ENCODE measurements around the gene PNPLA2. TPM values are rescaled to one million over a fixed set of nuclear protein-coding genes. Genes with fewer than 3 reads are reported as not detected.

Gene PNPLA2
- total and polyA plus RNA-seq, 2 of the 8 experiments (the other 6 are each of a cell fraction or from before 2014, with no cell fraction given): 30.9 to 62.1 TPM

DNA sequence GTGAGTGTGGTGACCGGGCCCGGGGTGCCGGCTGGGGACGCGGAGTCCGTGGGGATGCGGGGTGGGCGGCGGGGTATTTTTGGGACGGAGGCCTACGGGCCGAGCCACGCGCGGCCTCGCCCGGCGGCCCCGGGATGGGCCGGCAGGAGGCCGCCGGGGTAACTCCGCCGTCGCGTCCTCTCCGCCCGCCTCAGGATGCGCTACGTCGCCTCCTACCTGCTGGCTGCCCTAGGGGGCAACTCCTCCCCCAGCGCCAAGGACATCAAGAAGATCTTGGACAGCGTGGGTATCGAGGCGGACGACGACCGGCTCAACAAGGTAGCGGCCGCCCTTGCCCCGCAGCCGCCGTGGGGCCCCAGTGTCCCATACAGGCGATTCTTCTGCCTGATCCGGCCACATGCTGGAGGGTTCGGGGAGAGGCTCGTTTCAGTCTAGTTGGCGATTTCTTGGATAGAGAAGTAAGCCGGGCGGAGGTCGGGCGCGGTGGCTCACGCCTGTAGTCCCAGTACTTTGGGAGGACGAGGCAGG, 8.6 kb upstream of the PNPLA2 start (continued):
- TF ChIP-seq, protein P1, sequence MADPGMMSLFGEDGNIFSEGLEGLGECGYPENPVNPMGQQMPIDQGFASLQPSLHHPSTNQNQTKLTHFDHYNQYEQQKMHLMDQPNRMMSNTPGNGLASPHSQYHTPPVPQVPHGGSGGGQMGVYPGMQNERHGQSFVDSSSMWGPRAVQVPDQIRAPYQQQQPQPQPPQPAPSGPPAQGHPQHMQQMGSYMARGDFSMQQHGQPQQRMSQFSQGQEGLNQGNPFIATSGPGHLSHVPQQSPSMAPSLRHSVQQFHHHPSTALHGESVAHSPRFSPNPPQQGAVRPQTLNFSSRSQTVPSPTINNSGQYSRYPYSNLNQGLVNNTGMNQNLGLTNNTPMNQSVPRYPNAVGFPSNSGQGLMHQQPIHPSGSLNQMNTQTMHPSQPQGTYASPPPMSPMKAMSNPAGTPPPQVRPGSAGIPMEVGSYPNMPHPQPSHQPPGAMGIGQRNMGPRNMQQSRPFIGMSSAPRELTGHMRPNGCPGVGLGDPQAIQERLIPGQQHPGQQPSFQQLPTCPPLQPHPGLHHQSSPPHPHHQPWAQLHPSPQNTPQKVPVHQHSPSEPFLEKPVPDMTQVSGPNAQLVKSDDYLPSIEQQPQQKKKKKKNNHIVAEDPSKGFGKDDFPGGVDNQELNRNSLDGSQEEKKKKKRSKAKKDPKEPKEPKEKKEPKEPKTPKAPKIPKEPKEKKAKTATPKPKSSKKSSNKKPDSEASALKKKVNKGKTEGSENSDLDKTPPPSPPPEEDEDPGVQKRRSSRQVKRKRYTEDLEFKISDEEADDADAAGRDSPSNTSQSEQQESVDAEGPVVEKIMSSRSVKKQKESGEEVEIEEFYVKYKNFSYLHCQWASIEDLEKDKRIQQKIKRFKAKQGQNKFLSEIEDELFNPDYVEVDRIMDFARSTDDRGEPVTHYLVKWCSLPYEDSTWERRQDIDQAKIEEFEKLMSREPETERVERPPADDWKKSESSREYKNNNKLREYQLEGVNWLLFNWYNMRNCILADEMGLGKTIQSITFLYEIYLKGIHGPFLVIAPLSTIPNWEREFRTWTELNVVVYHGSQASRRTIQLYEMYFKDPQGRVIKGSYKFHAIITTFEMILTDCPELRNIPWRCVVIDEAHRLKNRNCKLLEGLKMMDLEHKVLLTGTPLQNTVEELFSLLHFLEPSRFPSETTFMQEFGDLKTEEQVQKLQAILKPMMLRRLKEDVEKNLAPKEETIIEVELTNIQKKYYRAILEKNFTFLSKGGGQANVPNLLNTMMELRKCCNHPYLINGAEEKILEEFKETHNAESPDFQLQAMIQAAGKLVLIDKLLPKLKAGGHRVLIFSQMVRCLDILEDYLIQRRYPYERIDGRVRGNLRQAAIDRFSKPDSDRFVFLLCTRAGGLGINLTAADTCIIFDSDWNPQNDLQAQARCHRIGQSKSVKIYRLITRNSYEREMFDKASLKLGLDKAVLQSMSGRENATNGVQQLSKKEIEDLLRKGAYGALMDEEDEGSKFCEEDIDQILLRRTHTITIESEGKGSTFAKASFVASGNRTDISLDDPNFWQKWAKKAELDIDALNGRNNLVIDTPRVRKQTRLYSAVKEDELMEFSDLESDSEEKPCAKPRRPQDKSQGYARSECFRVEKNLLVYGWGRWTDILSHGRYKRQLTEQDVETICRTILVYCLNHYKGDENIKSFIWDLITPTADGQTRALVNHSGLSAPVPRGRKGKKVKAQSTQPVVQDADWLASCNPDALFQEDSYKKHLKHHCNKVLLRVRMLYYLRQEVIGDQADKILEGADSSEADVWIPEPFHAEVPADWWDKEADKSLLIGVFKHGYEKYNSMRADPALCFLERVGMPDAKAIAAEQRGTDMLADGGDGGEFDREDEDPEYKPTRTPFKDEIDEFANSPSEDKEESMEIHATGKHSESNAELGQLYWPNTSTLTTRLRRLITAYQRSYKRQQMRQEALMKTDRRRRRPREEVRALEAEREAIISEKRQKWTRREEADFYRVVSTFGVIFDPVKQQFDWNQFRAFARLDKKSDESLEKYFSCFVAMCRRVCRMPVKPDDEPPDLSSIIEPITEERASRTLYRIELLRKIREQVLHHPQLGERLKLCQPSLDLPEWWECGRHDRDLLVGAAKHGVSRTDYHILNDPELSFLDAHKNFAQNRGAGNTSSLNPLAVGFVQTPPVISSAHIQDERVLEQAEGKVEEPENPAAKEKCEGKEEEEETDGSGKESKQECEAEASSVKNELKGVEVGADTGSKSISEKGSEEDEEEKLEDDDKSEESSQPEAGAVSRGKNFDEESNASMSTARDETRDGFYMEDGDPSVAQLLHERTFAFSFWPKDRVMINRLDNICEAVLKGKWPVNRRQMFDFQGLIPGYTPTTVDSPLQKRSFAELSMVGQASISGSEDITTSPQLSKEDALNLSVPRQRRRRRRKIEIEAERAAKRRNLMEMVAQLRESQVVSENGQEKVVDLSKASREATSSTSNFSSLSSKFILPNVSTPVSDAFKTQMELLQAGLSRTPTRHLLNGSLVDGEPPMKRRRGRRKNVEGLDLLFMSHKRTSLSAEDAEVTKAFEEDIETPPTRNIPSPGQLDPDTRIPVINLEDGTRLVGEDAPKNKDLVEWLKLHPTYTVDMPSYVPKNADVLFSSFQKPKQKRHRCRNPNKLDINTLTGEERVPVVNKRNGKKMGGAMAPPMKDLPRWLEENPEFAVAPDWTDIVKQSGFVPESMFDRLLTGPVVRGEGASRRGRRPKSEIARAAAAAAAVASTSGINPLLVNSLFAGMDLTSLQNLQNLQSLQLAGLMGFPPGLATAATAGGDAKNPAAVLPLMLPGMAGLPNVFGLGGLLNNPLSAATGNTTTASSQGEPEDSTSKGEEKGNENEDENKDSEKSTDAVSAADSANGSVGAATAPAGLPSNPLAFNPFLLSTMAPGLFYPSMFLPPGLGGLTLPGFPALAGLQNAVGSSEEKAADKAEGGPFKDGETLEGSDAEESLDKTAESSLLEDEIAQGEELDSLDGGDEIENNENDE (IDR thresholded peaks at IDR 0.05; ENCODE audit: insufficient replicate concordance, low read length): no peak
- no peak for TF ChIP-seq TAF7 (optimal IDR thresholded peaks at IDR 0.05; ENCODE audit: borderline replicate concordance, low read depth, low read length)
- peak; percentile 87 for TF ChIP-seq PHF8 (conservative IDR thresholded peaks at IDR 0.05; ENCODE audit: low read depth, low read length)
- no peak for TF ChIP-seq SIRT6 (IDR thresholded peaks at IDR 0.05; ENCODE audit: low read length)
- TF ChIP-seq, protein P2, sequence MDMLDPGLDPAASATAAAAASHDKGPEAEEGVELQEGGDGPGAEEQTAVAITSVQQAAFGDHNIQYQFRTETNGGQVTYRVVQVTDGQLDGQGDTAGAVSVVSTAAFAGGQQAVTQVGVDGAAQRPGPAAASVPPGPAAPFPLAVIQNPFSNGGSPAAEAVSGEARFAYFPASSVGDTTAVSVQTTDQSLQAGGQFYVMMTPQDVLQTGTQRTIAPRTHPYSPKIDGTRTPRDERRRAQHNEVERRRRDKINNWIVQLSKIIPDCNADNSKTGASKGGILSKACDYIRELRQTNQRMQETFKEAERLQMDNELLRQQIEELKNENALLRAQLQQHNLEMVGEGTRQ (IDR thresholded peaks at IDR 0.05; ENCODE audit: low read length): no peak
- TF ChIP-seq CTBP2 (IDR thresholded peaks at IDR 0.05; ENCODE audit: borderline replicate concordance, insufficient read depth, insufficient read length, low read length): no peak
- TF ChIP-seq SUZ12 (IDR thresholded peaks at IDR 0.05; ENCODE audit: low read length): no peak
- no peak for TF ChIP-seq RXRA (IDR thresholded peaks at IDR 0.05; ENCODE audit: insufficient read depth, low read depth, low read length)
- TF ChIP-seq NRF1 (IDR thresholded peaks at IDR 0.05; ENCODE audit: low read depth, low read length): no peak
- TF ChIP-seq SRF (IDR thresholded peaks at IDR 0.05; ENCODE audit: low read depth, low read length): no peak

Data from H1 (cell line).